Forelimb muscle (tissue), 1 donor: Measurements from ENCODE around the gene PLEKHG7. TPM values are rescaled to one million over a fixed set of nuclear protein-coding genes. Genes with fewer than 3 reads are reported as not detected.

Source experiments
- DNase-seq: peaks from one replicate; pipeline ENCODE4 v3.0.0-alpha.2; 2013; ENCODE audit warnings: low read depth
- polyA plus RNA-seq: library from polyadenylated mRNA; unstranded; fragments of 120-200 nt; gene quantifications from one replicate; pipeline ENCODE4 v1.2.1, GENCODE V29; 2013; ENCODE audit not compliant: insufficient read length

PLEKHG7 gene
- polyA plus RNA-seq, 1 donor: 0.13 TPM

- no peak for DNase-seq
Measured at GRCh38 chr12:92794814-92795213, 92.0 kb downstream of the PLEKHG7 start.

- no peak for DNase-seq
Measured at GRCh38 chr12:92796650-92797049, 93.9 kb downstream of the PLEKHG7 start.

GRCh38 chr12:92802906-92803305 lies 100.1 kb downstream of the PLEKHG7 start:
- DNase-seq: no peak

- peak; percentile 14 for DNase-seq
Measured at GRCh38 chr12:92803903-92804302, 101.1 kb downstream of the PLEKHG7 start.

GRCh38 chr12:92810370-92810769 lies 107.6 kb downstream of the PLEKHG7 start:
- DNase-seq: no peak

- DNase-seq: no peak
Measured at GRCh38 chr12:92814584-92814983, 111.8 kb downstream of the PLEKHG7 start.

GRCh38 chr12:92821142-92821541 lies 118.4 kb downstream of the PLEKHG7 start:
- no peak for DNase-seq

Other genes with a start within 250 kb of the PLEKHG7 start
- gene EEA1, start 226.3 kb downstream of the PLEKHG7 start, polyA plus RNA-seq: 20.7 TPM